GM21381 (cell line): ENCODE results near the gene CSF3R.
"Not testable (repeated sequence)": the region's sequence is repeated elsewhere in the genome, so short reads cannot be mapped to it uniquely, and the experiment has no call there.

ENCODE experiments used
- ATAC-seq: cut with Tn5 transposase; IDR thresholded peaks from one replicate; pipeline ENCODE4 v1.9.1; 2021; ENCODE audit warnings: mild to moderate bottlenecking, moderate library complexity; ENCODE audit not compliant: unreplicated experiment

The CSF3R gene

GRCh38 chr1:36484099-36484498 lies 1.4 kb upstream of the CSF3R start:
- ATAC-seq, result no peak

DNA sequence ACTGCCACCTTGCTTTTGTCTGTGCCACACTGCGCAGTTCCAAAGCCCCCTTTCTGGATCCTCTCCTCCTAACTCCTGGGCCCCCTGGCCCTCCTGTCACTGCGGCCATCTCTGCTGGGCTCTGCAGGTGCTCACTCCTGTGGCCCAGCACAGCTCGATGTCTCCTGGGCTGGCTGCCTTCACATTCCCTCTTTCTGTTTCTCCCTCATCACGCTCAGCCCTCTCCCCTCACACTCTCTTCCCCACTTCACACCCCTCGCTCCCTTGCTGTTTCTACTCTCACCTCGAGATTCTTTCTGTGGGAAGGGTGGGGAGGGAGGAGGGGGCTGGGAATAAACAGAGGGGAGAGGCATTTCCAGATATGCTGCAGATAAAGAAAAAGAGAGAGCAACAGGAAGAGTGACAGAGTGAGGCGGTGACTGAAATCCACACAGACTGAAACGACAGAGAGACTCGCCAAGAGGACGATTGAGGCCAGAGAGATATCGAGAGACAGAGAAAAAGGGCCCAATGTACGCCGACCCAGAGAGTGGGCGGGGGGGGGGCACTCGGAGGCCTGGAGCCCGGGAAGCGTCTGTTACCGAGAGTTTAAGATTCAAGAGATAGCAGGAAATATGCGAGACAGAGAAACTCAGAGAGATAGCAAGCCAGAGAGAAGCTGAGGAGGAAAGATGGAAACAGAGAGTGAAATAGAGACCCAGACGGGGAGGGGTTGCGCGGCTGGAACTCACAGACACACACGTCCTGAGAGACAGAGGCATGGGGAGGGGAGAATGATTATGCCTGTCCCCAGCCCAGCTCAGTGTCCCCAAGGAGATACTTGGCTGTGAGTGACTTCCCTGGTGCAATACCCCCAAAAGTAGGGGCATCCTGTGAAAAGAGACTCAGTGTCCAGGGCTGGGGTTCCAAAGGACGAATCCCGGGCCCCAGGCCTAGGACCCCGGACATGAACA lies 666 bp downstream of the CSF3R start:
- no peak for ATAC-seq

GRCh38 chr1:36481091-36481490 lies 1.6 kb downstream of the CSF3R start:
- ATAC-seq, result no peak

DNA sequence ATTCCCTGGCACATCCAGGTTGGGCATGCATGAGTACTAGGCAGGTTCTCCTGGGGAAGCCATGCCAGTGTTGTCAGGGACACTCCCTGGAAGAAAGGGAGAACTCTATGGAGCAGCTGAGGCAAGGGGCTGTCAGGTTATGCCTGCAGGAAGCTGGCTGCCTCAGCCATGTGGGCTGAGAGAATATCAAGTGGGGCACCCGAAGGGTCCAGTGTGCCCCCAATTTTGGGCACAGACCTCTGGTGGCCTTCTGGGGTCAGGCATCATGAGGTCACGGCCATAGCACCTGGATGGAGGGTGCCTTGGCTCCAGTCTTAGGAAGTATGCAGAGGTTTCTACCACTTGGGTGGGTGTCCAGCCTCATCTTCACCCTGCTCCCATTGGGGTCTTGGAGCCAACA lies 2.6 kb downstream of the CSF3R start:
- ATAC-seq, result no peak

DNA sequence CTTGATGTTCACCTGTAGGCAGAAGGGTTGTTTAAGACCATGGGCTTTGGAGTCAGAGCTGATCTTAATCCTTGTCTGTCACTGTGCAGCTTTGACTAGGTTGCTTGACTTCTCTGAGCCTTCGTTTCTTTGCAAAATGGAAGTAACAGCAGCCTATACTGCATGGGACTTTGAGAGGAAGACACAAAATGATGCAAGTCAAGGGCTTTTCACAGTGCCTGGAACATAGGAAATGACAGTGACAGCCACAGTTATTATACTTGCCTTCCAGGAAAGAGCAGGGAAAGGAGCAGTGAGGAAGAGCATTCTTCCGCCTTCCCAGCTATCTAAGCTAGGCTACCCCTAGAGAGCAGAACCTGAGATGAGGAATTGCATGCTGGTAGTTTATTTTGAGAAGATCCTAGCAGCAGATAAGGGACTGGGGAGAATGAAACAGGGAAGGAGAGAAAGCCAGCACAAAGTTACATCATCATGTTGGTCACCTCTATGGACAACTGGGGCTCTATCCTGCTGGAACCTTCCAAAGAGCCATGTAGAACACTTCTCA lies 3.1 kb downstream of the CSF3R start:
- no peak for ATAC-seq

DNA sequence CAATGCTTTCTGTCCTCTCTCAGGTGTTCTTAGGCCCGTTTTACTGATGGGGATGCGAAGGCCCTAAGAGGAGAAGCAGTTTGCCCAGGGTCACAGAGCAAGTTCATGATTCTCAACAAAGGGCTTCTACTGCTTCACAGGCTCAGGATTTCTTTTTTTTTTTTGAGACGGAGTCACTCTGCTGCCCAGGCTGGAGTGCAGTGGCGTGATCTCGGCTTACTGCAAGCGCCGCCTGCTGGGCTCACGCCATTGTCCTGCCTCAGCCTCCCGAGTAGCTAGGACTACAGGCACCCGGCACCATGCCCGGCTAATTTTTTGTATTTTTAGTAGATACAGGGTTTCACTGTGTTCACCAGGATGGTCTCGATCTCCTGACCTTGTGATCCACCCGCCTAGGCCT lies 5.1 kb downstream of the CSF3R start:
- ATAC-seq, result not testable (repeated sequence)

- ATAC-seq, result no peak
Measured at GRCh38 chr1:36476945-36477344, 5.8 kb downstream of the CSF3R start.

DNA sequence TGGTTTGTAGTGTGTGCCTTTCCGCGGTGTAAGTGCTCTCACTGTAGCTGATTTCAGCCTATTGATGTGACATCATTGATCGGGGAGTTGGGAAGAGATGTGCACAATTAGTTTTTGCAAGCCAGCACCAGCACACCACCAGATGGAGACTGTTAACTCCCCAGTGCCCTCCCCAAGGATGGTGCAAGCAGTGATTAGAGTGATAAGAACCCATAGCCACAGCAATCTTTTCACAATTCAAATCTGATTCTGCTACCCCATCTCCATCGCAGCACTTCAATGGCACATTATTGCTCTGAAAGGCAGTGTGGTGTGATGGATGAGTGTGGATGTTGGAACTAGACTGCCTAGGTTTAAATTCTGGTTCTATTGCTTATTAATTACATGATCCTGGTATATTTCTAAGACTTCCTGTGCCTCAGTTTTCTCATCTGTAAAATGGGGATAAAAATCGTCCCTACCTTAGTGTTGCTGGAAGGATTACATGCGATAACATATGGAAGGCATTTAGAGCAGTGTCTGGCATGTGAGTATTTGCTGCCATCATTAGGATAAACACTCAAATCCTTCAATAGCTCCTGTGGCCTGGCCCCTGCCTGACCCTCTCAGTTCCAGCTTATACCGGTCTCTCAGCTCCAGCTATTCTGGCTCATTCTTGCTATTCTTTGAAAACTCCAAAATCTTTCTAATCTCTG lies 6.7 kb downstream of the CSF3R start:
- no peak for ATAC-seq

DNA sequence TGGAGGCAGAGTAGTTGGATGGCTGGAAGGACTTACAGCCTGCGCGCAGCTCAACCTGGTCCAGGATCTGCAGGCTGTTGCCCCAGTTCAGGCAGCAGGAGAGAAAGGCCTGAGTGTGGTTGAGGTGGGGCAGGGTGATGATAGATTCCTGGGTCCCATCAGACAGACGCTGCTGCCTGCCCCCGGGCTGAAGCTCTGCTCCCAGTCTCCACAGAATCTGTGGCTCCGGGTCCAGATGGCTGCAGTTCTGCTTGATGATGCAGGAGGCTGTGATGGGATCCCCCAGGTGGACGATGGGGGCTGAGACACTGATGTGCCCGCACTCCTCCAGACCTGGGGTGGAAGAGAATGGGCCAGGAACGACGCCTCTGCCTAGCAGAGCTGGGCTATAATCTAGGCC lies 7.4 kb downstream of the CSF3R start:
- no peak for ATAC-seq

DNA sequence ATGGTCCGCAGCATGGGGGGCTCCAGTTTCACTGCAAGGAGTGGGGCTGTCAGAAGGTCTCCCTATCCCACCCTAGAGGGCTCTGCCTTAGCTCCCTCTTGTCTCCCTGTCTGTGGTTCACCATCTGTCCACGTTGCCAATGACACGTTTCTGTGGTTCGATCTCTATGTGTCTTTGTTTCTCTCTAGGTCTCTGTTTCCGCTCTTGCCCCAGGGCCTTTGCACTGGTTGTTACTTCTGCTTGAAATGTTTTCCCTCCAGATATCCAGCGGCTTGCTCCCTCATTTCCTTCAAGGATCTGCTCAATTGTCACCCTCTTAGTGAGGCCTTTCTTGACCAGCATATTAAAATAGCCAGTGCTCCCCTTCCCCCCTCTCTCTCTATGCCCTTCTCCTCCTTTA lies 10.1 kb downstream of the CSF3R start:
- no peak for ATAC-seq

DNA sequence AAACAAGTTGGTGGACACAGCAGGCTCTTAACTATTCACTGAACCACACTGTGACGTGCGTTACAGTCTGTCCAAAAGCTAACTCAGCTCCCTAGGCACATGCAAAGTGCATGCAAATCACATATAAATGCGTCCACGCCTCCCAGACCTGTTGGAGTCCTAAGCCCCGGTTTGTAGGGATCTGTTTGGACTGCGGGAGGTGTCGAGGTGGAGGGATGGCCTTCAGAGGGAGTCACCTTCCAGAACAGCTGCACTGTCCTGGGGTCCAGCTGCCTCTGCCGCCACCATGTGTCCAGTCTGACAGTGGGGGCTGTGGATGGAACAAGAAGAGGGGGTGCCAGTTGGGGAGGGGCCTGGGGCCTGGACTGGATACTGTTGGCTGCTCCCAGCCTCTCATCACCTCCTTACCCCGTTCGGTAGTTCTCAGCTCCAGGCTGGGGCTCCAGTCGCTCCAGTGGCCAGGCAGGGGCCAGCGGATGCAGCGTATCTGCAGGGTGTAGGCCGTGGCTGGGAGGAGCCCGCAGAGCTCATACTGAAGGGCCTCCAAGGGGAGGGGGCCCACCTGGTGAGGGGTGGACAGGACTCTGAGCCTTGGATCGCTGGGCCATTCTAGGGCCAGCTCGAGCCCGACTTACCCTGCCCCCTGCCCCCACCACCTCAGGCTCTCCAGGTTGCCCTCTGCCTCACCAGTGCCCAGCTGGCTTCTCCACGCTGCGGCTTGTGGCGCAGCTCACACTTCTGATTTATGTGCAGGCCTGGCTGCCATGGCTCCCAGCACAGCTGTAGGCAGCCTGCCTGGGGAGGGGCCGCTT lies 10.7 kb downstream of the CSF3R start:
- ATAC-seq, result no peak

DNA sequence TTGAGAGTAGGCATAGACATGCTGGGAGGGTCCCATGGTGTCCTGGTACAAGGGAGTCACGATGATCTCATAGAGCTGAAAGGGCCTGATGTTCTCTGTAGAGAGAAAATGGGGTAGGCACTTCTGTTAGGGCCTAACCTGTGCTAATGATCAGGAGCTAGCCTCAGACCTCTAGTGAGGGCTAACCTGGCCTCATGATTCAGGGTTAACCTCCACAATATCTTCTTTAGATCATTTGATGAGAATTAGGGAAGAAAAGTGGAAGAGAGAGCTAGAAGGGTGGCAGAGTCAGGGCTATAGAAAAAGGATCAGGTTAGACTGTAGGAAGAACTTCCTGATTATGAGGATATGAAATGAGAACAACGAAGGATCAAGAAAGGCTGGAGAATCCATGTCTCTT lies 13.6 kb downstream of the CSF3R start:
- ATAC-seq, result no peak

DNA sequence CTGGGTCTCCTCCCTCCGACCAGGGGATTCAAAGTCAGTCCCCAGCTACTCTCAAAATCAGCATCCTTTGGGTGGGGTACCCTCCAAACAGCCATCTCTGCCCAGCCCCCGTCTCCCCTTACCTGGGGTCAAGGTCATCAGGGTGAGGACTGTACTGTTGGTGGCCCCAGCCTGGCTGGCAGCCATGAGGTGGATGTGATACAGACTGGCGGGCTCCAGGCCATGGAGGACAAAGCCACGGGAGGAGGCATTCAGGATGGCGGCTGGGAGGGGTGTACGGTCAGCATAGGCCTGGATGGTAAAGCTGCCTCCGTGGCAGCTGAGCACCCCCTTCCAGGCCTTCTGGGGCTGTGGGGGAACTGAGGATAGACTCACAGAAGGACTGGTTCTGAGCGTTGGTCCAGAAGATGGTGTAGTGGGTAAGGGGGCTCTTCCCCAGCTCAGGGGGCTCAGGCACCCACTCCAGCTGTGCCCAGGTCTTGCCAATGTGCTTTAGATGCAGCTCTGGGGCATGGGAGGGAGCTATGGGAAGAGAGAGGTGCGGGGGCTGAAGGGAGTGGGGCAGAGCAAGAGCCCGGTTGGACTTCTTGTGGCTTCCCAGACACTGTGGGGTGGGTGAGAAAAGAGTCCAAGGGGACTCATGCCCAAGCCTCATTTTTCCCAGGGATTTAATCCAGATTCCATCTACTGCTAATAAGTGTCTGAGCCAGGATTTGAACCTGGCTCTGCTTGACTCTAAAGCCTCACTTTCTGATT lies 14.8 kb downstream of the CSF3R start:
- ATAC-seq, result no peak

DNA sequence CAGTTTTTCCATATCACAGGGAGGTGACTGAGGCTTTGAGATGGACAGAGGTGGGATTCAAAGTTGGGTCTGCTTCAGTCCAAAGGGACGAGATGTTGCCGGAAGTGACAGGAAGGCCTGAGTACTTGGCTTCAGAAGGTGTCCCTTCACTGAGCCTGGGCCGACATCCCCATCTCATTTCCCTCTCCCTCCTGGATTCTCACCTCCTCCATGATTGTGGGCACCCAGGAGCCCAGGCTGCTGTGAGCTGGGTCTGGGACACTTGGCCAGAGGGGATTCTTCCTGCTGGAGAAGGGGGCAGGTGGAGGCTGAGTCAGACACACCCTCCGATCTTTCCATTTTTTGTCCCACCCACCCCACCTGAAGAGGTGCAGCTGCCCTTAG lies 15.7 kb downstream of the CSF3R start:
- ATAC-seq, result no peak

- ATAC-seq, result no peak
Measured at GRCh38 chr1:36466370-36467026, 16.2 kb downstream of the CSF3R start.

DNA sequence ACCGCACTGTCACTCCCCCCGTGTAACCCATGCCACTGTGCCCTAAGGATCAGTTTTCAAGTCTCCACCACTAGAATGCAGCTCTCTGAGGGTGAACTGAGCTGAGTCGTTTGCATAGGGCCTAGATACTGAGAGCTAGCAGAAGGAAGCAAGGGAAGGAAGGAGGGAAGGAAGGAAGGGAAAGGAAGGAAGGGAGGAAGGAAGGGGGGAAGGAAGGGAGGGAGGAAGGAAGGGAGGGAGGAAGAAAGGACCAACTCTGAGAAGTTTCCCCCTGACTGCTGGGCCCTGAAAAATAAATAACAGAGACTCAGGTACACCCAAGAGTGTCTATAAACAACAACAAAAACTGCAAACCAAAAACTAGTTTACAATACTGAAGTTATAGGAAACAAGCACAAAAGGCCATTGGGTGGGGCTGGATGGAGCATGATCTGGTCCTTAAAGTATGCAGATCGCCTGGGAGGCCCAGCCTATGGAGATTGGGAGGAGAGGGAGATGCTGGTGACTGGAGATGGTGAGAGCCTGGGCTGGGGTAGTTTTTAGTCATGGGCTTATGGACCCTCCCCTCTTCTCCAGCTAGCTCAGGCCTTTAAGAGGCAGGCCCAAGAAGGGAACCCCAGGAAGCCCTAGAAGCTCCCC lies 16.9 kb downstream of the CSF3R start:
- ATAC-seq, result no peak

DNA sequence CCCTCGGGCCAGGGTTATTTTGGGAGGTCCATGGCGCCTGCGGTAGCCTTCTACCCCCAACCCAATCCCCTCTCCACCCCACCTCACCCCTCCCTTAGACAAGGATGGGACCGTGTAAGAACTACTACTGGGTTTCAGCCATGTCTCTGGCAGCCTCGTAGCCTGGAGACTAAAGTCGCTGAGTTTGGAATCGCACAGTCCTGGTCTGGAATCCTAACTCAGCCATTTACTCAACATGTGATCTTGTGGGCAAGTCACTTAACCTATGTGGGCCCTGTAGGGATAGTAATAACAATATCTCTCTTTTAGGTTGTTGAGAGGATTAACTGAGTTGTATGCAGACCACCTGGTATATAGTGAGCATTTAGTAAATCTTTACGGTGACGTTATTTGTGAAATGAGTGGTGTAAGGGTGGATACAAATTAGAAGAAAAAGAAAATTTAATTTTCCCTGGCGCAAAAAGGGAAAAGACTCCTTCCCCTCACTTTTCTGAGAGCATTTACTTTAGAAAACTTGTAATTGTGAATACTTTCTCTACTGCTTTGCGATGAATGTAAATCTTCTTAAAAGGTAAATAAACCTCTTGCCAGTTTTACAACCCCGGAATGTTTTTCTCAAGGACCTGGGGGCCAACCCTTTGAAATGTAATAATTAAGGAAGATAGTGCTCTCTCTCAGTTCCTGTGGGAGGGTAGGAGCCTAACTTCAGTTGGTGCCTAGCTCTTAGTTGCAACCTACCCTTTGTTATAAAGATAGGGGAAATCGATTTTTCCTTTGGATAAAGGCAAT lies 17.9 kb downstream of the CSF3R start:
- ATAC-seq, result peak; percentile 33

DNA sequence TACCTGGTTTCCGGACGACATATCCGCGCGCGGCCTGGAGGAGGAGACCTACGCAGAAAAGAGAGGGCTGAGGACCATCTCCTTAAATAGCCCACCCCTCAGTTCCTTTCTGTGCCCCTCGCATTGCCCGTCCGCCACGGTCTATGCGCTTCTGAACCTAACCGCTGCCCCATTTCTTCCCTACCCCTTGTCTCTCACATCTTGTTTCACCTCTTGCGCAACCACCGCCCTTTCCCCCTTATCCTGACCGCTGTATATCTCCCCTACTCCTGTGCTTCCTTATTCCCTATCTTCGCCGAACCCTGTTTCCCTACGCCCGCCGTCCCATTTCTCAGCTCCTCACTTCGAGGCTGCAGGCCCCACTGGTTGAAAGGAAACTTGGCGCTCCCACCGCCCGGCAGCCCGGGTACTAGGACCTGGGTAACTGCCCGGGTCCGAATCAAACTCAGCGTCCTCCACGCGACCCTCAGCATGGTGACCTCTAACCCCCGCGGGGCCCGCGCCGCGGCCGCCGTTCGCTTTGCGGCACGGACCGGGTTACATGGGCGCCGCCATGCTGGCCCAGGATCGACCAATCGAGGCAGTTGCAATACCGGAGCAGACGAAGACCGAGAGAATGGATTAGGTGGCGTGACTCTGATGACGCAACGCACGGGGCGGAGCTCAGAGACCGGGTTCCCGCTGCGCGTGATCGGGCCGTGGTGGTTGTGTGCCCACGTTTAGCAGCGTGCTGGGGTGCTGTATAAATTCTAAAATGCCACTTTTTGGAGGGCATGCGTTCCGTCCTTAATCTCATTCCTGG lies 18.7 kb downstream of the CSF3R start, which contains the start of gene MRPS15:
TSS of gene MRPS15 (minus strand) at position 582 of the 802 bp plus-strand sequence. CDS start at position 473, 109 bp downstream.
- peak; percentile 95 for ATAC-seq
